NOMO-1 treated with dmso at 0.1 percent for 144 hours (cell line): ENCODE measurements around the gene RBFOX1.

ENCODE experiments used
- DNase-seq: peaks from one replicate; lab custom pipeline; 2025; ENCODE audit not compliant: unreplicated experiment; lab: John Stamatoyannopoulos, UW

The RBFOX1 gene

GRCh38 chr16:7332611-7333010 is at the start of gene RBFOX1:
Gene RBFOX1 (plus strand): TSS chr16:7332845.
- DNase-seq: no peak

- DNase-seq: no peak
These were observed 47.9 kb upstream of the RBFOX1 start for GRCh38 chr16:7284780-7285179.

DNA sequence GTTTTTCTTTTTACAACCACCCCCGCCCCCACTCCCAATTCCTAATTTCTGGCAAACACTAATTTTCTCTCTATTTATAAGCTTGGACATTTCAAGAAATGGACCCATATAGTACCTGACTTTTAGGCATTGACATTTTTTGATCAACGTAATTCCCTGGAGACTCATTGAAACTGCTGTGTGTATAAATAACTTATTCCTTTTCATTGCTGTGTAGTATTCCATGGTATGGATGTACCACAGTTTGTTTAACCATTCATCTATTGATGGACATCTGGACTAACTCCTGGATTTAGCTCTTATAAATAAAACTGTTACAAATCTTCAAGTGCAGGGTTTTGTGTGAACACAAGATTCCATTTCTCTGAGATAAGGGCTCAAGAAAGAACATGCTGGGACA is 47.1 kb upstream of the RBFOX1 start:
- no peak for DNase-seq

- DNase-seq: no peak
These were observed 43.3 kb upstream of the RBFOX1 start for GRCh38 chr16:7289299-7289698.

DNA sequence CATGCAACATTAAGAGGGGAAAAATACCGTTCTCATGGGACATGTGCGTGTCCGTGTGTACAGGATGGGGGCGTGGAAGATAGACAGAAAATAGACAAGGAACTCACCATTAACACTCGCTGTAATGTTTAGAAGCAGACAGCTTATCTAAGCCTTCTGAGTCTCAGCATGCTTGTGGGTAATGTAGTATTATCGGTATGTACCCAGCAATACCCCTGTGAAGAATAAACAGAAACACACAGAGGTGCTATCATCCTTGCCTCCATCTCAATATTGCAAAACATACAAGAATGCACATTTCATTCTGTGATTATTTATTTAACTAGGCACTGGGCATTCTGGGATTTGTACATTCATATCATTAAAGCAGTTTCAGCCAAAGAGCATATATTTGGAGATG is 42.0 kb upstream of the RBFOX1 start:
- DNase-seq: no peak

- DNase-seq: no peak
These were observed 38.6 kb upstream of the RBFOX1 start for GRCh38 chr16:7294020-7294419.

DNA sequence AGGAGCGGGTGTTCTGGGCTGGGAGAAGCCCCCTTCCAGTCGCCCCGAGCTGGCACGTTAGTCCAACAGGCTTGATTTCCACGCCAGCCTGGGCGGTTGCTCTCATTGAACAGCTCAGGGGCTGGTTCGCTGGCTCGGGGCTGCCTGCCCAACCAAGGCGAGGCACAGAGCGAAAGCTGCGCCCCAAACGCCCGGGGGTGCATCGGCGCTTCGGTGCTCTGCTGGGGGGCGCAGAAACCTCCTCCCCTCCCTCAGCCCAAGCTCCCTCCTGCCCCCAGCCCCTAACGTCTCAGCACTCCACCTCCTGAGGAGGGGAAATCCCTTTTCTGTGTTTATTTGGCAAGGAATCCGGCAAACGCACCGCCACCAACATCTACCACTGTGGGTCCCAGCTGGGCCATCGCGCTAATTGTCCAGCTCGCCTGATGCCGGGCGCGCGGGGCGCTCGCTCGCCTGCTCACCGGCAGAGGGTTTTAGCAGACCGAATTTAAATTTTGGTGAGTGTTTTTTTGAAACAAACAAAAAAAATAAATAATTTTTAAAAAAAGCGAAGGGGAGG is 29.5 kb upstream of the RBFOX1 start:
- no peak for DNase-seq

- DNase-seq: no peak
These were observed 28.9 kb upstream of the RBFOX1 start for GRCh38 chr16:7303660-7304200.

- DNase-seq: no peak
These were observed 28.4 kb upstream of the RBFOX1 start for GRCh38 chr16:7304279-7304678.

GRCh38 chr16:7304958-7305357 is 27.7 kb upstream of the RBFOX1 start:
- DNase-seq: no peak

GRCh38 chr16:7313170-7313569 is 19.5 kb upstream of the RBFOX1 start:
- no peak for DNase-seq

- DNase-seq: no peak
These were observed 18.5 kb upstream of the RBFOX1 start for GRCh38 chr16:7314163-7314562.

GRCh38 chr16:7315813-7316212 is 16.8 kb upstream of the RBFOX1 start:
- DNase-seq: no peak

- DNase-seq: no peak
These were observed 16.3 kb upstream of the RBFOX1 start for GRCh38 chr16:7316281-7316888.

DNA sequence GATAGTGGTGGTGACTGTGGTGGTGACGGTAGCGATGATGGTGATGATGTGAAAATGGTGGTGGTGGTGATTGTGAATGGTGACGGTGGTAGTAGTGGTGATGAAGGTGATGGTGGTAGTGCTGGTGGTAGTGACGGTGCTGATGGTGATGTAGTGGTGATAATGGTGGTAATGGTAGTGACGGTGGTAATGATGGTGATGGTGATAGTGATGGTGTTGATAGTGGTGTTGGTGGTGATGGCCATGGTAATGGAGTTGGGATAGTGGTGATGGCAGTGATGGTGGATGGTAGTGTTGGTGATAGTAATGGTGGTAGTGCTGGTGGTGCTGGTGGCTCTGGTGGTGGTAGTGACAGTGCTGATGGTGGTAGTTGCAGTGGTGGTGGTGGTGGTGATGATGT is 14.7 kb upstream of the RBFOX1 start:
- no peak for DNase-seq

- no peak for DNase-seq
These were observed 14.0 kb upstream of the RBFOX1 start for GRCh38 chr16:7318686-7319085.

- no peak for DNase-seq
These were observed 13.1 kb upstream of the RBFOX1 start for GRCh38 chr16:7319514-7319913.

- no peak for DNase-seq
These were observed 11.0 kb upstream of the RBFOX1 start for GRCh38 chr16:7321661-7322060.

GRCh38 chr16:7324321-7324720 is 8.3 kb upstream of the RBFOX1 start:
- no peak for DNase-seq

- DNase-seq: no peak
These were observed 6.8 kb upstream of the RBFOX1 start for GRCh38 chr16:7325834-7326233.

DNA sequence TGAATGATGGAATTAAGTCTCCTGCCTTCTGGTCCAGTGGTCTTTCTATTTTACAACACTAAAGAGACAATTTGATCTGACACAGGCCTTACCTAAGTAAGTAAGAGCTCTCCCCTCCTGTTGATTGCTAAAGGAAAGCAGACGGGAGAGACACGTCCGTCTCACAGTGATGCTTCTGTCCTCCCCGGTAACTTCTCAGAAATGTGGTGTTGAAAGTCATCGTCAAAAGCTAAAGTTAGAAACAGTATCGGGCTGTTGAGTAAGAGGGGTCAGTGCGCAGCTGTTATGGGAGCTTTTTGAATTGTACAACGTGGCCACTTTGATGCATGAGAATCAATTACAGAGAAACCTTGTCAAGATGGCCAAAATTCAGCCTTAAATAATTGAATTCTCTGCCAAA is 1.9 kb upstream of the RBFOX1 start:
- DNase-seq: no peak

DNA sequence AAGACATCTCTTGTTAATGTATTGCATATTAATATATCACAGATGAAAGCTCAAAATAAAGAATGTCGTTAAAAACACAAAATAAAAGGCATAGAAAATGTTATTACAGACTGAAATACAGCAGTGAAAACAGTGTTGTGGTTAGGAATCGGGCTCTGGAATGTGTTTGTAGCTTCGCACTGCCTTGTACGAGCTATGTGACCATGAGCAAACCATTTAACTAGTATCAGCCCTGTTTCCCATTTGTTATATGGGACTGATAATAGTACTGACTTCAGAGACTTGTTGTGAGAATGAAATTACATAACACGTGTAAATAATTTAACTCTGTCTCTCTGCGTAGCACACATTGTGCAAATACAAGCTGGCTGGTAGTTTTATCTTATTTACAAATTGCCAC is 648 bp upstream of the RBFOX1 start:
- DNase-seq: no peak

DNA sequence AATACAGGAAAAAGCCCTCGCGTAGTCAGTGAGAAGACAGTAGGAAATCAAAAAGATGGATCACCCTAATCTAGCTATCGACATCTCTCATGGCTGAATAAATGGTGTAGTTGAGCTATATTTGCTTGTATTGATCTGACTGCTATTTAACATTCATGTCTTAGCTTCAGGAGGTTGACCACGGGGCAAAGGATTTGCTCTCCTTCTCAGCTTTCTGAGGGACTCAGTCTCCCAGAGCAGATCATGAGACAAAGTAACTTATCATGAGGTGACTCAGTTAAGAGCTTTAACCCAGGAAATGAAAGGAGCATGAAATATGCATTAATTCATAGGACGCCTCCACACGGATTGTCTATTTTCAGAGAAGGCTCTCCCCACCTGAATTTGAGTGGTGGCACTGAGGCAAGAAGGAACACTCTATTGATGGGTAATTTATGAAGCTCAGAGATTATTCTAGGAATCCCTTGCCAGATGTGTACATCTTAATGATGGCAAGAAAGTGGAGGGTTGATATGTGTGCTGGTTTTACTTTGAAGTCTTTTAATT is 608 bp downstream of the RBFOX1 start:
- DNase-seq: no peak
